IPS-20b (cell line): ENCODE results near the gene KLHL17.
"Not testable (repeated sequence)": the region's sequence is repeated elsewhere in the genome, so short reads cannot be mapped to it uniquely, and the experiment has no call there.

Experiments
- H3K27ac ChIP-seq: one replicate; pipeline ENCODE4 v1.5.1; 2013; ENCODE audit warnings: low read length
- H3K27me3 ChIP-seq: 2 replicates; pipeline ENCODE4 v1.6.1; 2013; ENCODE audit warnings: mild to moderate bottlenecking, low read length, inconsistent platforms; ENCODE audit not compliant: insufficient read depth
- H3K36me3 ChIP-seq: 2 replicates; pipeline ENCODE4 v1.6.1; 2013; ENCODE audit warnings: low read depth, mild to moderate bottlenecking, inconsistent platforms, low read length, moderate library complexity; ENCODE audit not compliant: insufficient read depth
- H3K4me1 ChIP-seq: 2 replicates; pipeline ENCODE4 v1.6.1; 2013; ENCODE audit warnings: mild to moderate bottlenecking, control low read depth, inconsistent platforms, low read length, moderate library complexity; ENCODE audit not compliant: insufficient read depth
- H3K4me3 ChIP-seq: 2 replicates; pipeline ENCODE4 v1.5.1; 2013; ENCODE audit warnings: mild to moderate bottlenecking, low read length, inconsistent platforms
- H3K9ac ChIP-seq: 2 replicates; pipeline ENCODE4 v1.6.1; 2013; ENCODE audit warnings: low read depth, mild to moderate bottlenecking, inconsistent platforms, low read length, moderate library complexity
- H3K9me3 ChIP-seq: 2 replicates; pipeline ENCODE4 v1.6.1; 2013; ENCODE audit warnings: mild to moderate bottlenecking, low read depth, low read length, inconsistent platforms; ENCODE audit not compliant: insufficient read depth

Gene KLHL17

GRCh38 chr1:982765-983436 is 22.5 kb downstream of the KLHL17 start:
- Histone ChIP-seq H3K27me3 (peaks cover 53% of the 10 kb centered on the region), H3K9ac (no peak overlapping the region), H3K4me3 (no peak overlapping the region), H3K27ac (no peak overlapping the region), H3K9me3 (no peaks in the 10 kb centered on the region), H3K4me1 (no peaks in the 10 kb centered on the region), H3K36me3 (no peaks in the 10 kb centered on the region)

GRCh38 chr1:983798-984475 is 23.6 kb downstream of the KLHL17 start:
- Histone ChIP-seq H3K27ac (no peak overlapping the region), H3K9ac (no peak overlapping the region), H3K9me3 (no peaks in the 10 kb centered on the region), H3K36me3 (no peaks in the 10 kb centered on the region), H3K4me1 (no peaks in the 10 kb centered on the region), H3K4me3 (no peak overlapping the region), H3K27me3 (peaks cover 63% of the 10 kb centered on the region)

- Histone ChIP-seq H3K4me1 (no peaks in the 10 kb centered on the region), H3K4me3 (no peak overlapping the region), H3K9me3 (no peaks in the 10 kb centered on the region), H3K36me3 (no peaks in the 10 kb centered on the region), H3K27ac (no peak overlapping the region), H3K27me3 (peaks cover 68% of the 10 kb centered on the region), H3K9ac (no peak overlapping the region)
Measured at GRCh38 chr1:984476-984814, 24.1 kb downstream of the KLHL17 start.

DNA sequence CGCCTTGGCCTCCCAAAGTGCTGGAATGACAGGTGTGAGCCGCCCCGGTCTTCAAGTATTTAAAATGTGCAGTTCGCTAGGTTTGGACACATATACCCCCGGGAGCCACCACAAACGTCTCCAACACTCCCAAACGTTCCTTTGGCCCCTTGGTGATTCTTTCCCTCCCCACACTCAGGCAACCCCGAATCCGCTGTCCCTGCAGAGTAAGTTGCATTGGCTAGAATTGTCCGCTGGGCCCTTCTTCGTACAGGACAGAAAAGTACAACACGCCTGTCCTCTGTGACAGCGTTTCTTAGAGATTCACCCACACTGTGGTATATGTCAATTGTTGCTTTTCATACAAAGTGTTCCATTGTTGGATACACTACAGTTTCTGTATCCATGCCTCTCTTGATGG is 24.7 kb downstream of the KLHL17 start:
- no peaks in the 10 kb centered on the region for H3K9me3 ChIP-seq
- no peak overlapping the region for H3K27ac ChIP-seq
- H3K36me3 ChIP-seq = no peaks in the 10 kb centered on the region
- no peak overlapping the region for H3K4me3 ChIP-seq
- H3K4me1 ChIP-seq = no peaks in the 10 kb centered on the region
- no peak overlapping the region for H3K9ac ChIP-seq
- peaks cover 68% of the 10 kb centered on the region for H3K27me3 ChIP-seq

- H3K4me1 ChIP-seq, H3K27ac ChIP-seq, H3K9me3 ChIP-seq, H3K4me3 ChIP-seq, H3K9ac ChIP-seq, H3K36me3 ChIP-seq: not testable (repeated sequence)
- peaks cover 75% of the 10 kb centered on the region for H3K27me3 ChIP-seq
Measured at GRCh38 chr1:988061-988460, 27.7 kb downstream of the KLHL17 start.

GRCh38 chr1:991275-991674 is 30.9 kb downstream of the KLHL17 start:
- not testable (repeated sequence) for H3K9me3 ChIP-seq, H3K4me3 ChIP-seq, H3K27ac ChIP-seq, H3K9ac ChIP-seq, H3K36me3 ChIP-seq, H3K4me1 ChIP-seq
- H3K27me3 ChIP-seq = peaks cover 81% of the 10 kb centered on the region

DNA sequence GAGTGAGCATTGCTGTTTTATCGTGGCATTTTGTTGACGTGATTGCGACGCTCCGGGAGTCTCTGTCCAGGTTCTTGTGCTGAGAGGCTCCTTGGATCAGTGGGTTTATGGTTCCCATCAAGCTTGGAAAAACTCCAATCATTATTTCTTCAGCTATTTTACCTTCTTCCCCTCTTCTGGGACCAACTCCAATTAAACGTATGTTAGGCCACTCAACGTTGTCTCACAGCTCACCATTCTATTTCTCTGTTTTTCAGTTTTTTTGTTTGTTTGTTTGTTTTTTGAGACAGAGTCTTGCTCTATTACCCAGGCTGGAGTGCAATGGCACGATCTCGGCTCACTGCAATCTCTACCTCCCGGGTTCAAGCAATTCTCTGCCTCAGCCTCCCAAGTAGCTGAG is 31.5 kb downstream of the KLHL17 start:
- Histone ChIP-seq H3K36me3 (no peaks in the 10 kb centered on the region), H3K4me3 (no peak overlapping the region), H3K27ac (no peak overlapping the region), H3K27me3 (peaks cover 82% of the 10 kb centered on the region), H3K9ac (no peak overlapping the region), H3K4me1 (no peaks in the 10 kb centered on the region), H3K9me3 (no peaks in the 10 kb centered on the region)

DNA sequence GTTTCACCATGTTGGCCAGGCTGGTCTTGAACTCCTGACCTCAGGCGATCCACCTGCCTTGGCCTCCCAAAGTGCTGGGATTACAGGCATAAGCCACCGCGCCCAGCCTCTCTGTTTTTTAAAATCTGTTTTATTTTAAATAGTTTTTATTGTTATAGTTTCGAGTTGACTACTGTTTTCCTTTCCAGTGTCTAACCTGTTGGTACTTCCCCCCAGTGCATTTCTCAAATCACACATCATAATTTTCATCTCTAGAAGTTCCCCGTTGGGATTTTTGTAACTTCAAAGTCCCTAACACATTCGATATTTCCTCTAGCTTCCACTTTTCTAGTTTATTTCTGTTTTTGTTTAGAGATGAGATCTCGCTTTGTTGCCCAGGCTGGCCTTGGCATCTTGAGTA is 32.0 kb downstream of the KLHL17 start:
- Histone ChIP-seq H3K9ac (no peak overlapping the region), H3K27me3 (peaks cover 86% of the 10 kb centered on the region), H3K9me3 (no peaks in the 10 kb centered on the region), H3K4me1 (no peaks in the 10 kb centered on the region), H3K27ac (no peak overlapping the region), H3K36me3 (no peaks in the 10 kb centered on the region), H3K4me3 (no peak overlapping the region)

- no peaks in the 10 kb centered on the region for H3K9me3 ChIP-seq
- H3K9ac ChIP-seq = no peak overlapping the region
- no peak overlapping the region for H3K4me3 ChIP-seq
- no peak overlapping the region for H3K27ac ChIP-seq
- H3K27me3 ChIP-seq = peaks cover 91% of the 10 kb centered on the region
- no peaks in the 10 kb centered on the region for H3K4me1 ChIP-seq
- H3K36me3 ChIP-seq = no peaks in the 10 kb centered on the region
Measured at GRCh38 chr1:993379-993995, 33.1 kb downstream of the KLHL17 start.

DNA sequence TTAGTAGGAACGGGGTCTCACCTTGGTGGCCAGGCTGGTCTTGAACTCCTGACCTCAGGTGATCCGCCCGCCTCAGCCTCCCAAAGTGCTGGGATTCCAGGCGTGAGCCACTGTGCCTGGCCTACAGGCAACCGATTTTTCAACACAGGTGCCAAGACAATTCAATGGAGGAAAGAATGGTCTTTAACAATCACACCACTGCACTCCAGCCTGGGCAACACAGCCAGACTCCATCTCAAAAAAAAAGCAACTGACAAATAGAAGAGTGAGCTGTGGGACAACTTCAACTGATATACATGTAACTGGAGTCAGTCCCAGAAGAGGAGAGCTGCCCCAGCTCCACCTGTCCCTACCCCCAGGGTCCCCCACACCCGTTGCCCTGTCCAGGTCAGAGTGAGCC is 34.2 kb downstream of the KLHL17 start:
- H3K27me3 ChIP-seq = peaks cover 91% of the 10 kb centered on the region
- not testable (repeated sequence) for H3K27ac ChIP-seq, H3K4me1 ChIP-seq, H3K36me3 ChIP-seq, H3K4me3 ChIP-seq, H3K9ac ChIP-seq, H3K9me3 ChIP-seq

DNA sequence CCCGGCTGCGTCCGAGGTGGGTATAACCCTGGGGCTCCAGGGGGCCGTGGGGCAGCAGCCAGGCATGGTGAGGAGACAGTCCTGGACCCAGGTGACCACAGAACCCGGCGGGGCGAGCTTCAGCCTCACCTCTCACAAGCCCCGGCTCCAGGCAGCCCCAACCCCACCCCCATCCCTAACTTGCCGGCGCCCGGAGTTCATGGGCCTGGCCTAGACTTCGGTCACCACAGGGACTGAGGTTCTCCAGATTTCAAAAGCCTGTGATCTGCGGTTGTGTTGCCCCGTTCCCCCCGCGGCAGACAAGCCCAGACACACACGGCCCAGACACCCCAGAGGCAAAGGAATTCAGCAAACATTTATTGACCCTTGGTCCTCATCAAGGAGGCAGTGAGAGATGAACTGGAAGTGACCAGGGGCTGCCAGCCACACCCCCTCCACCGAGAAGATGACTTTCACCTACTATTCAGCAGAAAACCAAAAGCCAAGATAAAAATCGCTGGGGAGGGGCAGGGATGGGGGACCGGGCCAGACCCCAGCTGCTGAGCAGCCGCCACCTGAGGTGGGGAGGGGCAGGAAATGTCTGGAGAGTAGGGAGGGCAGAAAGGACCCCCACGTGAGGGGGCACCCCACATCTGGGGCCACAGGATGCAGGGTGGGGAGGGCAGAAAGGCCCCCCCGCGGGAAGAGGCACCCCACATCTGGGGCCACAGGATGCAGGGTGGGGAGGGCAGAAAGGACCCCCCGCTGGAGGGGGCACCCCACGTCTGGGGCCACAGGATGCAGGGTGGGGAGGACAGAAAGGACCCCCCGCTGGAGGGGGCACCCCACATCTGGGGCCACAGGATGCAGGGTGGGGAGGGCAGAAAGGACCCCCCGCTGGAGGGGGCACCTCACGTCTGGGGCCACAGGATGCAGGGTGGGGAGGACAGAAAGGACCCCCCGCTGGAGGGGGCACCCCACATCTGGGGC is 35.6 kb downstream of the KLHL17 start:
- no peak overlapping the region for H3K4me3 ChIP-seq
- H3K27ac ChIP-seq = no peak overlapping the region
- H3K27me3 ChIP-seq = peaks cover 94% of the 10 kb centered on the region
- no peaks in the 10 kb centered on the region for H3K9me3 ChIP-seq
- H3K36me3 ChIP-seq = no peaks in the 10 kb centered on the region
- no peak overlapping the region for H3K9ac ChIP-seq
- no peaks in the 10 kb centered on the region for H3K4me1 ChIP-seq
